Measurements from ENCODE around the gene CPNE1.

Gene CPNE1

DNA sequence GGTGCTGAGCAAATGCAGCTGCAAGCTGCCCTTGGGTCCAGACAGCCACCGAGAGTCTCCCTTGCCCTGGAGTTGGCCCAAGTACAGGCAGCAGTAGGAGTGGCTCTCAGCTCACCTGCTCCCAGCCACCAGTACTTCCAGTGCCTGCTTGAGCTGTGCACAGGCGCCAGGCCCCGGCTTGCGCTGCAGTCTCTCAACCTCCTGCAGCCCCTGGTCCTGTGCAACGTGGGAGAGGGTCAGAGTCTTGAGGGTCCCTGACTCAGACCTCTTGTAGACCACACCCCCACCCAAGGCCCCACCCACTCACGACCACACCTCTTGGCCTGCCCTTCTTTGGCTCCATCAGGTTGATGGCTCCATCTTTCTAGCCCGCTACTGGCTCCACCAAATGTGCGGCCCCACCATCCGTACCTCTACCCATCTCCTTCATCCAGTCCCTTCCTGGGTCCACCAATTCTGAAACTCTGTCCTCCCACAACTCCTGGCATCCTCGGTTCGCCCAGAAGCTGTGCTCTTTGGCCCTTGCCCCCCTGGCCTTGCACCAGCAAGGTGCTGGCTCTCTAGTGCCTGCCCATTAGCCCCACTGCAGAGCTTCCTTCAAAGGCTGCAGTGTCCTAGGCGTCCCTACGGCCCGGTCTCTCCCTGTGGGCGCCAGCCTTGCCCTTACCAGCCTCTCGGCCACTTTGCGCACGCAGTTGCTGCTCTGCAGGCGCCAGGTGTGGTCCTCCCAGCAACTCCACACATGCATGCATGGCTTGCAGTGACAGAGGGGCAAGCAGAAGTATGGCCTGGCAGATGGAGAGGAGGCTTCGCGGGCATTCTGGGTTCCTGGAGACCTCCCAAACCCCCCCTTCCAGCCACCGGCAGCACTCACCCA is 65.6 kb downstream of the CPNE1 start:
- TF ChIP-seq GATA1 (IDR thresholded peaks at IDR 0.05; ENCODE audit: low read depth, low read length) (no peak), POLR2A (IDR thresholded peaks at IDR 0.05; ENCODE audit: low read length) (no peak)
- DNase-seq, result no peak

DNA sequence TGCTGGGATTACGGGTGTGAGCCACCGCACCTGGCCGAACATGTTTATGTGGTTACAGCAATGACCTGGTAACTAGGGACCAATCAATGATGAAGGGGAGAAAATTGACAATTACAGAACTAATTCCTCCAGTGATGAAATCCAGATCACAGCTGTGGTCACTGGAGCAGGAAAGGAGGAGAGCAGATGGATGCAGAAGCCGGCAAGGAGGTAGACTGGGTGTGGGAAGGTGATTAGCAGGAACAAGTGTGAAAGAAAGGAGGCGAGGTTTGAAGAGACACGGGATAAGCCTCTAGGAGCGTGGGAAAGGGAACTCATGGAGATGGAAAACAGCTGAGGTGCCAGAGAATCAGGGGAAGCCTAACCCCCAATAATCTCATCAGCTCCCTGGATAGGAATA is 66.2 kb downstream of the CPNE1 start:
- TF ChIP-seq POLR2A (IDR thresholded peaks at IDR 0.05; ENCODE audit: low read length) (no peak), GATA1 (IDR thresholded peaks at IDR 0.05; ENCODE audit: low read depth, low read length) (no peak)
- DNase-seq, result no peak

DNA sequence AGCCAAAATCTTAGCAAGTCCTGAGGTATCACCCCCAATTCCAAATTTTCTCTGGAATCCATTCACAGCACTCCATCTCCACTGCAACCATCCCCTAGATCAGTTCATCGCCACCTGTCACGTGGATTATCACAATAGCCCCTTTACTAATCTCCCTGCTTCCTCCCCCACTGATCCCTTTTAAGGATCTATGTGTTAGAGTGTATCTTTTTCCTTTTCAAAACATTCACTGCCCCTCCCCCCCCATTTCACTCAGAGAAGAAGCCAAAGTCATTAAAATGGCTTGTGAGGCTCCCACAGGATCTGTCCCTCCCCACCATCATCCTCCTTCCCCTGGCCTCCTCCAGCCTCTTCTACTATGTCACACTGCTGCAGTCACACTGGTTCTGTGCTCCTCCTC is 67.5 kb downstream of the CPNE1 start:
- DNase-seq, result no peak
- TF ChIP-seq POLR2A (IDR thresholded peaks at IDR 0.05; ENCODE audit: low read length), result no peak
- TF ChIP-seq GATA1 (IDR thresholded peaks at IDR 0.05; ENCODE audit: low read depth, low read length), result no peak

DNA sequence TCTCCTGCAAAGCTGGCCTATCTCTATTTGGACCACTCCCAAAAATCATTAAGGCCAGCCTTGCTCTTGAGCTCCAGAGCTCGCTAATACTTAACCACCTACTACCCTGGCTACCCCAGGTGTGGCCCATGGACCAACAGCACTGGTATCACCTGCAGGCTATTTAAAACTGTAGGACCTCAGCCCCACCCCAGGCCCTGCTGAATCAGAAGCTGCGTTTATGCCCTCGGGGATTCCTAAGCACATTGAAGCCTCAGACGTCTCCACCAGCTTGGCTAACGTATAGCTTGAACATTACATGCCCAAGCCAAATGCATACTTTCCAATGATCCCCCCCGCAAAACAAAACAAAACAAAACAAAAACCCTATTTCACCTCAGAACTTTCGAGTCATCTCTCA is 68.8 kb downstream of the CPNE1 start:
- no peak for TF ChIP-seq POLR2A (IDR thresholded peaks at IDR 0.05; ENCODE audit: low read length)
- no peak for DNase-seq

DNA sequence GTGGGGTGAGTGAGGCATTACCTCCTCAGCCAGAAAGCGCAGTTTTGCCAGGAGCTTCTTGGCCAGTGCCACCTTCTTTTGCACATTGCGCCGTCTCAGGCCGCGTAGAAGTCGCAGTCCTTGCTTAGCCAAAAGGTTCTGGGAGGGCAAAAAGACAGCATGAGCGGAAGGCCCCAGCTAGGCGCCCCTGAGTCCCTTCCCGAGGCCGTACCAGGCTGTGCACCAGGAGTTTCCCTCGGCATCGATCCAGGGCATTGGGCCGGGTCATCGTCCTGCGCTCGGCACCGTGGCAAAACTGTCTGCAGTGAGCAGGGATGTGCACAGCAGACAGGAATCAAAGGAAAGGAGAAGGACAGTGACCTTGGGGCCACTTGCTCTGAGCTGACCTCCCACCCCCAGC is 69.2 kb downstream of the CPNE1 start:
- TF ChIP-seq POLR2A (IDR thresholded peaks at IDR 0.05; ENCODE audit: low read length) (no peak), GATA1 (IDR thresholded peaks at IDR 0.05; ENCODE audit: low read depth, low read length) (no peak)

DNA sequence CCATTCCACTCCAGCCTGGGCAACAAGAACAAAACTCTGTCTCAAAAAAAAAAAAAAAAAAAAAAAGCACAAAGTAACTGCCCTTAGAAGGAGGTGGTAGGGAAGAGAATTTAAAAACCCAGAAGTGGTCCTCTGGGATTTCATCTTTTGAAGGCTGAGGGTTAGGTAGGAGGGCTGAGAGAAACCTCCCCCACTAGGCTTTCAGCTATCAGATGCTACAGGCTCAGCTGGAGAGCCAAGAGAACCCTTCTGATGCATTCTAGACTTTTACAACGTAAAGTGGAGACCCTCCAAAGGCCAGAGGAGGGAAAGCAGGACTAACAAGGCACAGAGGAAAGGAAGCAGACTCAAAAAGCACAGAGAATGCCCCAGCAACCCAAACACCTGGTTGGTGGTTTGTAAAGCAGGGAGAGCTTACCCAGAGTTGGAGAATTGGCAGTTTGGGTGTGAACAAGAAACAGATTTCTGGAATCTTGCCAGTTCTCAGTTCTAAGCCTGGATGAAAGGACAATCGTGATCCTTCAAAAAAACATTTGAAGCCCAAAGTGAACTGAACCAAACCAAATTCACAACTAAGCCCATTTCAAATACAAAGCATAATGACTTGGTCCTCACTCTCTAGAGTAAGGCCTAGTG is 72.2 kb downstream of the CPNE1 start:
- DNase-seq, result no peak
- no peak for TF ChIP-seq GATA1 (IDR thresholded peaks at IDR 0.05; ENCODE audit: low read depth, low read length)
- no peak for TF ChIP-seq POLR2A (IDR thresholded peaks at IDR 0.05; ENCODE audit: low read length)

More for the DNA sequence above, 69.2 kb downstream of the CPNE1 start:
- no peak for DNase-seq

DNA sequence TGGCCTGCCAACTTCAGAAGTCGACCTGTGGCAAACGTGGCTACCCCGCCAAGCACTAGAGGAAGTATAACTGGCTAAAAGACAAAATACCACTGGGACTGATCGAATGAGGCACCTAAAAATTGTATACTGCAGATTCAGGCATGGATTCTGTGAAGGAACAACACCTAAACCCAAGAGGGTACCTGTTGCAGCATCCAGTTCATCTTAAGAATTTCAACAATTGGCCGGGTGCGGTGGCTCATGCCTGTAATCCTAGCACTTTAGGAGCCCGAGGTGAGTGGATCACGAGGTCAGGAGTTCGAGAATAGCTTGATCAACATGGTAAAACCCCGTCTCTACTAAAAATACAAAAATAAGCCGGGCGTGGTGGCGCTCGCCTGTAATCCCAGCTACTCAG is 76.3 kb downstream of the CPNE1 start:
- no peak for DNase-seq
- TF ChIP-seq POLR2A (IDR thresholded peaks at IDR 0.05; ENCODE audit: low read length) (no peak), GATA1 (IDR thresholded peaks at IDR 0.05; ENCODE audit: low read depth, low read length) (no peak)

DNA sequence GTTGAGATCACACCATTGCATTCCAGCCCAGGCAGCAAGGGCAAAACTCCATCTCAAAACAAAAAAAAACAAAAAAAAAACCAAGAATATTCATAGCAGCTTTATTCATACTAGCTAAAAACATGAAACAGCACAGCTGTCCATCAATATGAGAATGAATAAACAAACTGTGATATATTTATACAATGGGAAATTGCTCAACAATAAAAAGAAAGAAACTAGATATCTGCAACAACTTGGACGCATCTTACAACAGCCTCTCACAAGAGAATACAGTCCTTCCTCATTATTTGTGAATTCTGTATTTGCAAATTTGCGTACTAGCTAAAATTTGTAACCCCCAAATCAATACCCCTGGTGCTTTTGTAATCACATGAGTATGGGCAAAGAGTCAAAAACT is 77.3 kb downstream of the CPNE1 start:
- TF ChIP-seq POLR2A (IDR thresholded peaks at IDR 0.05; ENCODE audit: low read length) (no peak), GATA1 (IDR thresholded peaks at IDR 0.05; ENCODE audit: low read depth, low read length) (no peak)
- no peak for DNase-seq

DNA sequence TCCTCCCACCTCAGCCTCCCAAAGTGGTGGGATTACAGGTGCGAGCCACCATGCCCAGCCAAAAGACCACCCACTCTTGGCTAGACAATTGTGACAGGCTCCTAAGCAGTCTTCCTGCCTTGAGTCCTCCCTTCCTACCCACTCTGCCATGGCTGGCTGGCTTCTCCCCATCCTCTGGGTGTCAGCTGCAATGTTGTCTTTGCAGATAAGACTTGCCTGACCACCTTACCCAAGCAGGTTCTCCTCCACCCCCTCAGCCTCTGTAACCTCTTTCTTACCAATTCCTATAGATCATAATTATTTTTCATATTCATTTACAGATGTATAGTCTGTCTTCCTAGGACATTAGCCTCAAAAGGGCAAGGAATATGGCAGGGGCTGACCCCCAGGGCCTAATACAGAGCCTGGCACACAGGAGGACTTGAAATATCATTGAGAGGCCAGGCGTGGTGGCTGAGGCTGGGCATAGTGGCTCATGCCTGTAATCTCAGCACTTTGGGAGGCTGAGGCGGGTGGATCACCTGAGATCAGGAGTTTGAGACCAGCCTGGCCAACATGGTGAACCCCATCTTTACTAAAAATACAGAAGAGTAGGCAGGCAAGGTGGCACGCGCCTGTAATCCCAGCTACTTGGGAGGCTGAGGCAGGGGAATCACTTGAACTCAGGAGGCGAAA is 77.8 kb downstream of the CPNE1 start:
- no peak for DNase-seq
- TF ChIP-seq POLR2A (IDR thresholded peaks at IDR 0.05; ENCODE audit: low read length) (no peak), GATA1 (IDR thresholded peaks at IDR 0.05; ENCODE audit: low read depth, low read length) (no peak)

DNA sequence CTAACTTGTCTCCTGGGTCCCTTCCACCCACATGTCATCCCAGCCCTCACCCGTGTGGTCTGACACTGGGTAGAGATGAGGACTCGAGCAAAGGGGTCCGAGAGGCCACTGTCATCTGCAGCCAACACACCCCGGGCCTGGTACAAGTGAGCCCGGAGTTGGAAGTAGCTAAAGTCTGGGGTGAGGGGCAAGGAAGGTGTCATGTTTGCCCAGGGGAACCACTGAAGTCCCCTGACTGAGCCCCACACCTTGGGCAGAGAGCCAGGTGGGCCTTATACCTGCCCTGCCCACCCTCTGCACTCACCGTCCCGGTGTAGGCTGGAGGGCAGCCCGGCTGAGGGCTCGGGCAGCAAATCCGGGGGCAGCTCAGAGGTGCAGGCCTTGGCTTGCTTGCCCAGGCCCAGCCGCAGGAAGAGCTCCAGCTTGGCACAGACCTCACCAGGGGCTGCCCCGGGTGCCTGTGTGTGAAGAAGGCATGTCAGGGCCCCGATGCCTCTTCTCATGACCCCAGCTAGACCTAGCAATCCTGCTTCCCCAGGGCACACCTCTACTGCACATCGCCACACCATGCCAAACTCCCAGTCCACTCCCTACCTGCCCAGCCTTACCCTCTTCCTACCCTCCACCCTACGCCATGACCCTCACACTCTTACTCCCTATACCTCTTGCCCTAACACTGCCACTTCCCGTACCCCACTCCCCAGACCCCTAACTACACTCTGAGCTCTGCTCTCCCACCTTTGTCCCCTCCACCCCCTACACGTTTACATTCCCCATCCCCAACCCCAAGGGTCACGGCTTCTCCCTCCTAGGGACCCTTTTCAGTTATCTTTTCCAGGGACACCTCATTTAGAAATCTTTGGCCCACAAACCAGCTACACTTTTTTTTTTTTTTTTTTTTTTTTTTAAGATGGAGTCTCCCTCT is 80.8 kb downstream of the CPNE1 start:
- DNase-seq, result no peak
- TF ChIP-seq POLR2A (IDR thresholded peaks at IDR 0.05; ENCODE audit: low read length) (no peak), GATA1 (IDR thresholded peaks at IDR 0.05; ENCODE audit: low read depth, low read length) (no peak)

DNA sequence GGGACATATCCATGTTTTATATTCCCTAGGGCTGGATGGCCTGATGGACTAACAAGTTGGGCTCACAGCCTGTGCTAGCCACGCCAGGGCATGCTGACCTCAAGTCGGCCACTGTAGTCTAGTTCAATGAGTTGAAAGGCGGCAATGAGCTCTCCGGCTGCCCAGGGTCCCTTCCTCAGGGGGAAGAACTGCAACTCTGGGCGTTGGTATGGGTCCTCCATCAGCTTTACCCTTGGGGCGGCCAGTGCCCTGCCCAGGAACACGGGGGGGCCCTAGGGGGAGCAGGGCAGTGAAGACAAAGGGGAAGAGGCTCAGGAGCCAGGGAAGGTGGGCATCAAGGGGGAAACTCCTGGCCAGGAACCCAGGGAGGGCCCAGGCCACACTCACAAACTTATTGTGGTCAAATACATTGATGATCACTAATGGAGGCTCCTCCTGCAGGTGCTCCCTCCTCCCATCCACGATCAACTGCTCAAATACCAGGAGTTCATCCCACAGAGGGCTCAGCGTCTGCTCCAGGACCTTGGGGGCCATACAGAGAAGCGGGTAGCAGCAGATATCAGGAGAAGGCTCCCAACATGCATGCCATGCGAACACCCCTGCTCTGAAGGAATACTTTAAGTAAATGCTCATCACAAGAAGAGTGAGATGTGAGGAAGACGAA is 81.8 kb downstream of the CPNE1 start:
- no peak for TF ChIP-seq GATA1 (IDR thresholded peaks at IDR 0.05; ENCODE audit: low read depth, low read length)
- no peak for TF ChIP-seq POLR2A (IDR thresholded peaks at IDR 0.05; ENCODE audit: low read length)
- DNase-seq, result no peak

DNA sequence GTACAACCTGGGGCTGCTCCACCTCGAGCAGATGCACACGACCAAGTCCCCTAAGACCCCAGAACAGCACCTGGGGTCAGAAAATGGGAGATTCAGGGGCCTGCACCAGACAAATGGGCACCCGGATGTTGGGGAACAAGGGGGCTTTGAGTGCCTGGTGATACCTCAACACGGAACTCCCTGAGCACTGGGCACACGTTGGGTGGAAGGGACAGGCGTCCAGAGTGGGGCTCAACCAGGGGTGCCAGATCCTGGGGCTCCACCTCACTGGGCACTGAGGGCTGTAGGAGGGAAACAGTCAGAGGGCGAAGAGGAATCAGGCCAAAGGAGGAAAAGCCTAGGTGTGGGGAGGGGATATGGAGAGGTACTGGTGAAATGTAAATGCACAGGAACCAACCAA is 82.6 kb downstream of the CPNE1 start:
- TF ChIP-seq GATA1 (IDR thresholded peaks at IDR 0.05; ENCODE audit: low read depth, low read length), result no peak
- no peak for TF ChIP-seq POLR2A (IDR thresholded peaks at IDR 0.05; ENCODE audit: low read length)
- DNase-seq, result no peak

DNA sequence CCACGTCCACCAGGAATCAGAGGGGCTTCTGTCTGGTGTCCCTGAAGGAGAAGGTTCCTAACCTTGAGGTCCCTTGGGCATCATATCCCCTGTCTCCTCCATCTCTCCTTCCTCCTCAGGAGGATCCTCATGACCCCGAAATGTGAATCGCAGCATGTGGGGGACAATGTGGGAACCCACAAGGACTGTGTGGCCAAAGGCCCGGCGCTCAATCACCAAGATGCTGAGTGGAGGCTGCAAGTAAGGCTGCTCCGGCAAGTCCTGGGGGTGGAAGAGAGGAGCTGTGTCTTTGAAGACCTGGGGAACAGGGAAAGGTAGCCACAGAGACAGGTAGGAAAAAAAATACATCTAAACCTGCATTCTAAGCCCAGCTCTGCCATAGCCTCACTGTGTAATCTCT is 85.5 kb downstream of the CPNE1 start:
- DNase-seq, result no peak
- TF ChIP-seq GATA1 (IDR thresholded peaks at IDR 0.05; ENCODE audit: low read depth, low read length) (no peak), POLR2A (IDR thresholded peaks at IDR 0.05; ENCODE audit: low read length) (no peak)
